IMR-90 (cell line): ENCODE measurements around the gene COL8A1. TPM values are rescaled to one million over a fixed set of nuclear protein-coding genes. Genes with fewer than 3 reads are reported as not detected.
A peak's percentile ranks its signal among the peaks of the same experiment; 100 is the strongest.

Experiments
- ATAC-seq: fragments of 200-7000 bp; cut with Tn5 transposase; 2 replicates; pipeline ENCODE4 v1.9.1; 2020; ENCODE audit warnings: low read depth, mild to moderate bottlenecking, moderate library complexity
- BruUV-seq: library from RNA; stranded (reverse); fragments of 400-500 nt; replicated peaks from 2 replicates; lab custom pipeline; 2021; lab: Mats Ljungman, UMichigan
- CTCF ChIA-PET: fragments of 300-600 bp; formaldehyde crosslinking; extraction: SDS; loops from one replicate; lab custom pipeline; 2021; ENCODE audit warnings: antibody characterized with exemption; lab: Yijun Ruan, JAX
- POLR2A ChIA-PET: fragments of 300-600 bp; sonication (Branson Sonifier 250); formaldehyde crosslinking; loops from one replicate; lab custom pipeline; 2022; ENCODE audit warnings: antibody characterized with exemption; ENCODE audit not compliant: unreplicated experiment; lab: Charles Lee
- DNase-seq: peaks from one replicate; pipeline ENCODE4 v3.0.0; 2013
- H2AFZ ChIP-seq: replicated peaks from 2 replicates; pipeline ENCODE3; 2013; ENCODE audit warnings: low read length, mild to moderate bottlenecking; ENCODE audit not compliant: poor library complexity
- H2AK5ac ChIP-seq: 2 replicates; pipeline ENCODE4 v1.6.1; 2013; ENCODE audit warnings: low read depth, low read length, inconsistent platforms
- H2AK9ac ChIP-seq: replicated peaks from 2 replicates; pipeline ENCODE3; 2013; ENCODE audit warnings: mild to moderate bottlenecking, low read depth, low read length, moderate library complexity; ENCODE audit not compliant: poor library complexity
- H2BK120ac ChIP-seq: 2 replicates; pipeline ENCODE4 v1.6.1; 2013; ENCODE audit warnings: low read depth, low read length, inconsistent platforms
- H2BK15ac ChIP-seq: 3 replicates; pipeline ENCODE4 v1.6.1; 2013; ENCODE audit warnings: low read depth, low read length, inconsistent platforms
- H2BK20ac ChIP-seq: 2 replicates; pipeline ENCODE4 v1.6.1; 2013; ENCODE audit warnings: low read depth, mild to moderate bottlenecking, inconsistent platforms, low read length, moderate library complexity
- H2BK5ac ChIP-seq: 2 replicates; pipeline ENCODE4 v1.6.1; 2013; ENCODE audit warnings: mild to moderate bottlenecking, low read depth, low read length, inconsistent platforms; ENCODE audit not compliant: poor library complexity, severe bottlenecking
- H3K14ac ChIP-seq: replicated peaks from 2 replicates; pipeline ENCODE4 v1.6.1; 2013; ENCODE audit warnings: low read depth, low read length, inconsistent platforms
- H3K18ac ChIP-seq: 2 replicates; pipeline ENCODE4 v1.6.1; 2013; ENCODE audit warnings: low read depth, low read length, control low read depth
- H3K23ac ChIP-seq: 2 replicates; pipeline ENCODE4 v1.6.1; 2013; ENCODE audit warnings: low read depth, low read length, inconsistent platforms
- H3K27ac ChIP-seq: 2 replicates; pipeline ENCODE4 v1.5.1; 2013; ENCODE audit warnings: mild to moderate bottlenecking, control low read depth, low read length; ENCODE audit not compliant: insufficient read depth
- H3K27me3 ChIP-seq: 2 replicates; pipeline ENCODE4 v1.6.1; 2013; ENCODE audit warnings: low read length; ENCODE audit not compliant: control insufficient read depth, insufficient read depth
- H3K36me3 ChIP-seq: 2 replicates; pipeline ENCODE4 v1.6.1; 2013; ENCODE audit warnings: low read length, mixed read lengths; ENCODE audit not compliant: control insufficient read depth, insufficient read depth
- H3K4ac ChIP-seq: 2 replicates; pipeline ENCODE4 v1.6.1; 2013; ENCODE audit warnings: low read depth, low read length, inconsistent platforms
- H3K4me1 ChIP-seq: 2 replicates; pipeline ENCODE4 v1.6.1; 2013; ENCODE audit warnings: low read length, mixed read lengths; ENCODE audit not compliant: control insufficient read depth, insufficient read depth
- H3K4me2 ChIP-seq: 2 replicates; pipeline ENCODE4 v1.6.1; 2013; ENCODE audit warnings: low read depth, mild to moderate bottlenecking, control low read depth, low read length, moderate library complexity
- H3K4me3 ChIP-seq: 2 replicates; pipeline ENCODE4 v1.5.1; 2013; ENCODE audit warnings: low read depth, mild to moderate bottlenecking, control low read depth, low read length, moderate library complexity; ENCODE audit not compliant: insufficient read depth
- H3K56ac ChIP-seq: 2 replicates; pipeline ENCODE4 v1.6.1; 2013; ENCODE audit warnings: low read length, inconsistent platforms; ENCODE audit not compliant: insufficient read depth; ENCODE audit errors: extremely low read depth
- H3K79me1 ChIP-seq, 2 experiments: 2 replicates each; pipeline ENCODE4 v1.6.1; 2013; ENCODE audit warnings: low read length in 2 of 2, inconsistent platforms in 1 of 2, low read depth in 1 of 2
- H3K9ac ChIP-seq: 2 replicates; pipeline ENCODE4 v1.6.1; 2013; ENCODE audit warnings: low read depth, low read length, control low read depth
- H3K9me1 ChIP-seq: 2 replicates; pipeline ENCODE4 v1.6.1; 2013; ENCODE audit warnings: low read length, inconsistent platforms; ENCODE audit not compliant: insufficient read depth
- H3K9me3 ChIP-seq: 2 replicates; pipeline ENCODE4 v1.6.1; 2013; ENCODE audit warnings: low read length; ENCODE audit not compliant: control insufficient read depth, insufficient read depth
- H4K20me1 ChIP-seq: 2 replicates; pipeline ENCODE4 v1.6.1; 2013; ENCODE audit warnings: low read length, inconsistent platforms; ENCODE audit not compliant: insufficient read depth
- H4K5ac ChIP-seq: 2 replicates; pipeline ENCODE4 v1.6.1; 2013; ENCODE audit warnings: mild to moderate bottlenecking, low read depth, low read length, control low read depth
- H4K8ac ChIP-seq, 2 experiments: 2 replicates each; pipeline ENCODE4 v1.6.1; 2013; ENCODE audit warnings: low read depth in 2 of 2, low read length in 2 of 2, control low read depth in 1 of 2, inconsistent platforms in 1 of 2
- H4K91ac ChIP-seq: 2 replicates; pipeline ENCODE4 v1.6.1; 2013; ENCODE audit warnings: low read depth, low read length, inconsistent platforms; ENCODE audit not compliant: insufficient read depth
- CEBPB ChIP-seq: IDR thresholded peaks from 2 replicates; pipeline ENCODE4 v1.6.1; 2012; ENCODE audit warnings: low read depth, low read length, improper control_type of control experiment
- POLR2A ChIP-seq: IDR thresholded peaks from 2 replicates; pipeline ENCODE4 v1.6.1; 2012; ENCODE audit warnings: mild to moderate bottlenecking, low read depth, low read length
- RCOR1 ChIP-seq: IDR thresholded peaks from 2 replicates; pipeline ENCODE4 v1.6.1; 2012; ENCODE audit warnings: mild to moderate bottlenecking, low read length, improper control_type of control experiment; ENCODE audit not compliant: insufficient replicate concordance
- RFX5 ChIP-seq: IDR thresholded peaks from 2 replicates; pipeline ENCODE4 v1.8.0; 2012; ENCODE audit warnings: low read depth, mild to moderate bottlenecking, low read length, moderate library complexity
- WGBS, 2 experiments: methylation state at CpG; one replicate each; pipeline versions ENCODE4 v1.1.5 to v1.1.7; 2013; ENCODE audit warnings: missing lambda C conversion rate in 2 of 2; ENCODE audit not compliant: insufficient read length in 1 of 2; ENCODE audit errors: extremely low coverage in 2 of 2; 5-methylcytosine and 5-hydroxymethylcytosine counted together
- dilution Hi-C: fragments of 300-500 bp; cut with HindIII; formaldehyde crosslinking; loops from one replicate; pipeline ENCODE4 v1.14.3; 2018; ENCODE audit warnings: low sequenced_read_pairs; ENCODE audit not compliant: unreplicated experiment
- in situ Hi-C: fragments of 300-500 bp; cut with MboI; formaldehyde crosslinking; loops from 3 replicates; pipeline ENCODE4 v1.14.3; 2019; ENCODE audit warnings: low sequenced_read_pairs, inconsistent platforms, mixed read lengths
- intact Hi-C: fragments of 100-400 bp; cut with micrococcal nuclease; formaldehyde crosslinking; loops from 2 replicates; pipeline ENCODE4 v1.10.0; 2022
- polyA plus RNA-seq, 3 experiments: library from polyadenylated mRNA; depleted of rRNA; stranded (reverse); fragments of >200 nt; gene quantifications; 2 replicates each; pipeline ENCODE4 v1.2.3, GENCODE V29; 2012; ENCODE audit warnings: low replicate concordance in 1 of 3
- total RNA-seq: library from RNA; depleted of rRNA; stranded (reverse); fragments of >200 nt; gene quantifications from 2 replicates; pipeline ENCODE4 v1.2.3, GENCODE V29; 2012

COL8A1 gene
- total and polyA plus RNA-seq, 2 of the 4 experiments (the other 2 are of a cell fraction): 119 to 151 TPM

- BruUV-seq: no TSS peak
- Histone ChIP-seq H3K9me1 (peaks cover 2% of the 10 kb centered on the region; the same call in 1 of the 2 replicates), H3K79me1 (peaks cover 11 to 35% of the 10 kb centered on the region in 2 experiments; a peak in 3 of 4 replicates), H4K8ac (no peak overlapping the region), H2BK15ac (no peak overlapping the region), H4K91ac (no peak overlapping the region), H3K4me3 (no peak overlapping the region), H2AK9ac (no peak overlapping the region), H3K56ac (no peak overlapping the region), H3K9me3 (no peaks in the 10 kb centered on the region), H3K4me1 (no peaks in the 10 kb centered on the region), H3K27me3 (no peaks in the 10 kb centered on the region), H3K9ac (no peak overlapping the region), H2BK5ac (no peak overlapping the region), H3K14ac (no peak overlapping the region), H3K27ac (no peak overlapping the region), H2BK20ac (no peak overlapping the region), H4K20me1 (no peaks in the 10 kb centered on the region), H2AK5ac (peak overlapping the region; percentile 1; the same call in 1 of the 2 replicates), H3K36me3 (no peaks in the 10 kb centered on the region), H2BK120ac (no peak overlapping the region), H3K4me2 (no peak overlapping the region), H3K4ac (no peak overlapping the region), H3K23ac (no peak overlapping the region), H4K5ac (no peak overlapping the region), H3K18ac (no peak overlapping the region), H2AFZ (no peak overlapping the region)
- in situ Hi-C loops (no loop called here), dilution Hi-C loops (no loop called here), intact Hi-C loops (no loop called here)
- WGBS, 2 experiments: 83% methylated on average over 2 of the region's 14 CpGs; no CpG with 5 or more reads in 1 of the 2 experiments
- DNase-seq: no peak
- ChIA-PET CTCF (interaction anchor here (1.1 kb wide), 1 partner anchor 430 kb away, joined by 3 read pairs; no protein-coding TSS in a partner anchor), POLR2A (no interaction called here)
- TF ChIP-seq CEBPB (no peak), POLR2A (no peak), RCOR1 (no peak), RFX5 (no peak)
- ATAC-seq: no peak; the same call in 1 of the 2 replicates
These were observed 185.6 kb downstream of the COL8A1 start for GRCh38 chr3:99823723-99824711.
